GM18520 (cell line): ENCODE measurements around the gene FNBP1.

ENCODE experiments used
- ATAC-seq: cut with Tn5 transposase; IDR thresholded peaks from one replicate; pipeline ENCODE4 v1.9.1; 2021; ENCODE audit not compliant: unreplicated experiment

Gene FNBP1

GRCh38 chr9:129879991-129880653 is 162.9 kb downstream of the FNBP1 start:
- ATAC-seq, result no peak

GRCh38 chr9:129879103-129879699 is 163.8 kb downstream of the FNBP1 start:
- ATAC-seq, result no peak

GRCh38 chr9:129878291-129878690 is 164.7 kb downstream of the FNBP1 start:
- no peak for ATAC-seq

GRCh38 chr9:129876815-129877214 is 166.2 kb downstream of the FNBP1 start:
- no peak for ATAC-seq

GRCh38 chr9:129875687-129876395 is 167.1 kb downstream of the FNBP1 start:
- ATAC-seq, result no peak

- no peak for ATAC-seq
Measured at GRCh38 chr9:129875181-129875611, 167.8 kb downstream of the FNBP1 start.

GRCh38 chr9:129874261-129875101 is 168.5 kb downstream of the FNBP1 start:
- no peak for ATAC-seq

- no peak for ATAC-seq
Measured at GRCh38 chr9:129873563-129874190, 169.3 kb downstream of the FNBP1 start.

- ATAC-seq, result no peak
Measured at GRCh38 chr9:129871046-129871445, 171.9 kb downstream of the FNBP1 start.

- ATAC-seq, result no peak
Measured at GRCh38 chr9:129869585-129870501, 173.1 kb downstream of the FNBP1 start.

GRCh38 chr9:129868872-129869486 is 174.0 kb downstream of the FNBP1 start:
- ATAC-seq, result no peak

GRCh38 chr9:129868023-129868871 is 174.7 kb downstream of the FNBP1 start:
- ATAC-seq, result no peak

GRCh38 chr9:129867136-129868022 is 175.6 kb downstream of the FNBP1 start:
- ATAC-seq, result no peak

GRCh38 chr9:129866394-129867135 is 176.4 kb downstream of the FNBP1 start:
- ATAC-seq, result no peak

- ATAC-seq, result no peak
Measured at GRCh38 chr9:129865668-129866320, 177.2 kb downstream of the FNBP1 start.

GRCh38 chr9:129864991-129865647 is 177.9 kb downstream of the FNBP1 start:
- no peak for ATAC-seq
